H9 (cell line): ENCODE results near the gene GAD2. TPM values are rescaled to one million over a fixed set of nuclear protein-coding genes. Genes with fewer than 3 reads are reported as not detected.

Source experiments
- DNase-seq: peaks from one replicate; pipeline ENCODE4 v3.0.0-alpha.2; 2017
- H2AFZ ChIP-seq: one replicate; pipeline ENCODE4 v1.6.1; 2013; ENCODE audit warnings: mild to moderate bottlenecking, low read length, control low read depth, moderate library complexity
- H2AK5ac ChIP-seq: 2 replicates; pipeline ENCODE4 v1.6.1; 2013; ENCODE audit warnings: low read length, control low read depth, mixed read lengths; ENCODE audit not compliant: insufficient read length
- H2BK120ac ChIP-seq: one replicate; pipeline ENCODE4 v1.6.1; 2013; ENCODE audit warnings: low read depth, mild to moderate bottlenecking, low read length, control low read depth, inconsistent platforms; ENCODE audit not compliant: poor library complexity, severe bottlenecking
- H2BK12ac ChIP-seq: 2 replicates; pipeline ENCODE4 v1.6.1; 2013; ENCODE audit warnings: low read length, control low read depth, mixed read lengths, low read depth; ENCODE audit not compliant: insufficient read length
- H2BK15ac ChIP-seq: 2 replicates; pipeline ENCODE4 v1.6.1; 2013; ENCODE audit warnings: low read depth, low read length, control low read depth
- H2BK20ac ChIP-seq: one replicate; pipeline ENCODE4 v1.6.1; 2013; ENCODE audit warnings: low read depth, mild to moderate bottlenecking, low read length, control low read depth, inconsistent platforms; ENCODE audit not compliant: poor library complexity, severe bottlenecking
- H2BK5ac ChIP-seq: 2 replicates; pipeline ENCODE4 v1.6.1; 2013; ENCODE audit warnings: low read length, control low read depth, mixed read lengths; ENCODE audit not compliant: insufficient read length
- H3K14ac ChIP-seq: 2 replicates; pipeline ENCODE4 v1.6.1; 2013; ENCODE audit warnings: low read length, control low read depth; ENCODE audit not compliant: insufficient read depth
- H3K18ac ChIP-seq: 2 replicates; pipeline ENCODE4 v1.6.1; 2013; ENCODE audit warnings: low read depth, mild to moderate bottlenecking, mixed read lengths, low read length, control low read depth; ENCODE audit not compliant: insufficient read length
- H3K23ac ChIP-seq: 2 replicates; pipeline ENCODE4 v1.6.1; 2013; ENCODE audit warnings: low read length, control low read depth, mixed read lengths, low read depth; ENCODE audit not compliant: insufficient read length
- H3K23me2 ChIP-seq: 2 replicates; pipeline ENCODE4 v1.6.1; 2013; ENCODE audit warnings: low read depth, mild to moderate bottlenecking, mixed read lengths, low read length, control low read depth; ENCODE audit not compliant: insufficient read length, poor library complexity, severe bottlenecking
- H3K27ac ChIP-seq: 2 replicates; pipeline ENCODE4 v1.5.1; 2013; ENCODE audit warnings: low read length, control low read depth, mixed read lengths, low read depth; ENCODE audit not compliant: insufficient read length
- H3K27me3 ChIP-seq: 2 replicates; pipeline ENCODE4 v1.6.1; 2013; ENCODE audit warnings: low read length, control low read depth, inconsistent platforms; ENCODE audit not compliant: insufficient read depth
- H3K4ac ChIP-seq: 2 replicates; pipeline ENCODE4 v1.6.1; 2013; ENCODE audit warnings: low read depth, mild to moderate bottlenecking, control low read depth, inconsistent platforms, low read length, moderate library complexity
- H3K4me1 ChIP-seq: 2 replicates; pipeline ENCODE4 v1.6.1; 2013; ENCODE audit warnings: low read length, control low read depth, inconsistent platforms; ENCODE audit not compliant: insufficient read depth
- H3K4me2 ChIP-seq: 2 replicates; pipeline ENCODE4 v1.6.1; 2013; ENCODE audit warnings: low read length, control low read depth, mixed read lengths; ENCODE audit not compliant: insufficient read length, insufficient read depth
- H3K56ac ChIP-seq: 2 replicates; pipeline ENCODE4 v1.6.1; 2013; ENCODE audit warnings: low read depth, mild to moderate bottlenecking, mixed read lengths, low read length, control low read depth; ENCODE audit not compliant: insufficient read length
- H3K79me1 ChIP-seq: 2 replicates; pipeline ENCODE4 v1.6.1; 2013; ENCODE audit warnings: low read depth, mild to moderate bottlenecking, moderate library complexity, low read length, control low read depth, inconsistent platforms; ENCODE audit not compliant: insufficient read depth, poor library complexity, severe bottlenecking
- H3K79me2 ChIP-seq: 2 replicates; pipeline ENCODE4 v1.6.1; 2013; ENCODE audit warnings: low read length, control low read depth, inconsistent platforms; ENCODE audit not compliant: insufficient read depth
- H3K9ac ChIP-seq: 2 replicates; pipeline ENCODE4 v1.6.1; 2013; ENCODE audit warnings: low read length, control low read depth, mixed read lengths; ENCODE audit not compliant: insufficient read length; ENCODE audit errors: extremely low read depth
- H3K9me3 ChIP-seq: one replicate; pipeline ENCODE4 v1.6.1; 2013; ENCODE audit warnings: low read depth, low read length, inconsistent platforms; ENCODE audit not compliant: control insufficient read depth
- H3T11ph ChIP-seq: one replicate; pipeline ENCODE4 v1.6.1; 2013; ENCODE audit warnings: mild to moderate bottlenecking, low read length, control low read depth, inconsistent platforms
- H4K20me1 ChIP-seq: one replicate; pipeline ENCODE4 v1.6.1; 2013; ENCODE audit not compliant: control insufficient read depth, insufficient read length, insufficient read depth
- H4K5ac ChIP-seq: 2 replicates; pipeline ENCODE4 v1.6.1; 2013; ENCODE audit warnings: low read depth, mild to moderate bottlenecking, mixed read lengths, low read length, control low read depth; ENCODE audit not compliant: insufficient read length
- H4K8ac ChIP-seq: replicated peaks from 2 replicates; pipeline ENCODE4 v1.6.1; 2013; ENCODE audit warnings: low read length, control low read depth, mixed read lengths, low read depth; ENCODE audit not compliant: insufficient read length
- H4K91ac ChIP-seq: 2 replicates; pipeline ENCODE4 v1.6.1; 2013; ENCODE audit warnings: low read depth, mild to moderate bottlenecking, moderate library complexity, mixed read lengths, low read length, control low read depth; ENCODE audit not compliant: insufficient read length
- H3K27ac Mint-ChIP-seq, 3 experiments: 2 replicates in 2 of 3; 3 replicates in 1 of 3; pipeline ENCODE4 v1.8.0; 2020 to 2021; ENCODE audit warnings: mixed read lengths in 3 of 3, mild to moderate bottlenecking in 1 of 3, moderate library complexity in 1 of 3
- H3K27me3 Mint-ChIP-seq: 2 replicates; pipeline ENCODE4 v1.8.0; 2021; ENCODE audit warnings: low read depth, mild to moderate bottlenecking, moderate library complexity, mixed read lengths
- H3K36me3 Mint-ChIP-seq, 3 experiments: 2 replicates in 2 of 3; 3 replicates in 1 of 3; pipeline ENCODE4 v1.8.0; 2020 to 2021; ENCODE audit warnings: low read depth in 3 of 3, mixed read lengths in 3 of 3; ENCODE audit not compliant: insufficient read depth in 1 of 3
- H3K4me1 Mint-ChIP-seq, 2 experiments: 2 replicates each; pipeline ENCODE4 v1.8.0; 2020; ENCODE audit warnings: mixed read lengths in 2 of 2
- H3K4me3 Mint-ChIP-seq, 2 experiments: 2 replicates in 1 of 2; 3 replicates in 1 of 2; pipeline ENCODE4 v1.8.0; 2020 to 2021; ENCODE audit warnings: mild to moderate bottlenecking in 2 of 2, mixed read lengths in 2 of 2, moderate library complexity in 1 of 2
- H3K9me3 Mint-ChIP-seq, 2 experiments: 2 replicates in 1 of 2; 3 replicates in 1 of 2; pipeline ENCODE4 v1.8.0; 2020; ENCODE audit warnings: mild to moderate bottlenecking in 2 of 2, mixed read lengths in 2 of 2, moderate library complexity in 1 of 2
- CTCF ChIP-seq: fragments of 200-600 bp; sonication (generic); conservative IDR thresholded peaks from 3 replicates; pipeline ENCODE4 v1.8.0; 2021; ENCODE audit warnings: antibody characterized with exemption, mild to moderate bottlenecking
- WGBS: extraction: QIAGEN DNeasy Blood & Tissue Kit; methylation state at CpG from one replicate; pipeline ENCODE4 v1.1.7; 2013; ENCODE audit warnings: missing lambda C conversion rate, low lambda C conversion rate, mixed read lengths; ENCODE audit not compliant: insufficient read length; ENCODE audit errors: extremely low coverage; 5-methylcytosine and 5-hydroxymethylcytosine counted together
- total RNA-seq: library from RNA; stranded (reverse); gene quantifications from 2 replicates; pipeline ENCODE4 v1.2.1, GENCODE V29; 2021

GAD2 gene
- total RNA-seq, 1 experiment from 2014 or later = 2.0 TPM

GRCh38 chr10:26251925-26252324 is 35.4 kb downstream of the GAD2 start:
- Mint-ChIP-seq H3K27me3 (no peaks in the 10 kb centered on the region; the same call in 1 of the 2 replicates), H3K27ac (no peak overlapping the region), H3K4me1 (peaks cover 6 to 12% of the 10 kb centered on the region in 2 experiments; a peak in 2 of 4 replicates), H3K9me3 (peaks cover 0 to 5% of the 10 kb centered on the region in 2 experiments; a peak in 2 of 5 replicates), H3K4me3 (no peak overlapping the region), H3K36me3 (no peaks in the 10 kb centered on the region; a peak in 1 of 7 replicates)
- TF ChIP-seq CTCF = no peak
- no peak overlapping the region for H2AFZ ChIP-seq
- H2BK12ac ChIP-seq = no peak overlapping the region
- no peak overlapping the region for H3K4me2 ChIP-seq
- no peaks in the 10 kb centered on the region for H3K79me2 ChIP-seq
- no peak overlapping the region for H2AK5ac ChIP-seq
- no peak overlapping the region for H3K23ac ChIP-seq
- no peak overlapping the region for H2BK15ac ChIP-seq
- no peak overlapping the region for H3K56ac ChIP-seq
- no CpG with 5 or more reads among the region's 6 CpGs for WGBS
- no peak overlapping the region for H3K9ac ChIP-seq
- H3K4ac ChIP-seq = no peak overlapping the region
- no peak overlapping the region for H3K18ac ChIP-seq
- no peak overlapping the region for H3K27ac ChIP-seq
- no peak overlapping the region for H4K5ac ChIP-seq
- H3K27me3 ChIP-seq = no peaks in the 10 kb centered on the region
- H3K4me1 ChIP-seq = no peaks in the 10 kb centered on the region; the same call in 1 of the 2 replicates
- no peaks in the 10 kb centered on the region for H3K79me1 ChIP-seq
- H4K91ac ChIP-seq = no peak overlapping the region
- no peak overlapping the region for H3K14ac ChIP-seq
- no peaks in the 10 kb centered on the region for H3K9me3 ChIP-seq
- H3T11ph ChIP-seq = no peak overlapping the region
- no peaks in the 10 kb centered on the region for H3K23me2 ChIP-seq
- H4K8ac ChIP-seq = no peak overlapping the region
- H2BK5ac ChIP-seq = no peak overlapping the region
- H2BK120ac ChIP-seq = no peak overlapping the region
- no peak for DNase-seq
- no peaks in the 10 kb centered on the region for H4K20me1 ChIP-seq
- H2BK20ac ChIP-seq = no peak overlapping the region
